GM12873 (cell line): ENCODE data around the gene ZNF280D.

Experiments
- TF ChIP-seq, protein P1 (sequence below): IDR thresholded peaks from 2 replicates; pipeline ENCODE4 v1.5.1; 2012; ENCODE audit warnings: low read depth, mild to moderate bottlenecking, moderate library complexity, low read length, control low read depth; ENCODE audit not compliant: insufficient read depth; ENCODE audit errors: missing control alignments

ZNF280D gene

DNA sequence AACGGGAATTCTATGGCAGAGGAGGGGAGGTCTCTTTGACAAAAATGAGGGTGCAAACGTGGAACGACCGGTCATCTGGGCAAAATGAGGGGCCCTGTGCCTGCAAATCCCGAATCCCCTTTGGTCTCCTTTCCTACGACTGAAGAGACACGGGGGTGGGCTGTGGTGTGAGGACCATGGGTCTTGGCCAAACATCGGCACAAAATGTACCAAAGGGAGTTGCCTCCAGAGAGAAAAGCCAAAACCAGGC lies 498 bp downstream of the ZNF280D start:
- TF ChIP-seq, protein P1, sequence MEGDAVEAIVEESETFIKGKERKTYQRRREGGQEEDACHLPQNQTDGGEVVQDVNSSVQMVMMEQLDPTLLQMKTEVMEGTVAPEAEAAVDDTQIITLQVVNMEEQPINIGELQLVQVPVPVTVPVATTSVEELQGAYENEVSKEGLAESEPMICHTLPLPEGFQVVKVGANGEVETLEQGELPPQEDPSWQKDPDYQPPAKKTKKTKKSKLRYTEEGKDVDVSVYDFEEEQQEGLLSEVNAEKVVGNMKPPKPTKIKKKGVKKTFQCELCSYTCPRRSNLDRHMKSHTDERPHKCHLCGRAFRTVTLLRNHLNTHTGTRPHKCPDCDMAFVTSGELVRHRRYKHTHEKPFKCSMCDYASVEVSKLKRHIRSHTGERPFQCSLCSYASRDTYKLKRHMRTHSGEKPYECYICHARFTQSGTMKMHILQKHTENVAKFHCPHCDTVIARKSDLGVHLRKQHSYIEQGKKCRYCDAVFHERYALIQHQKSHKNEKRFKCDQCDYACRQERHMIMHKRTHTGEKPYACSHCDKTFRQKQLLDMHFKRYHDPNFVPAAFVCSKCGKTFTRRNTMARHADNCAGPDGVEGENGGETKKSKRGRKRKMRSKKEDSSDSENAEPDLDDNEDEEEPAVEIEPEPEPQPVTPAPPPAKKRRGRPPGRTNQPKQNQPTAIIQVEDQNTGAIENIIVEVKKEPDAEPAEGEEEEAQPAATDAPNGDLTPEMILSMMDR: no peak

DNA sequence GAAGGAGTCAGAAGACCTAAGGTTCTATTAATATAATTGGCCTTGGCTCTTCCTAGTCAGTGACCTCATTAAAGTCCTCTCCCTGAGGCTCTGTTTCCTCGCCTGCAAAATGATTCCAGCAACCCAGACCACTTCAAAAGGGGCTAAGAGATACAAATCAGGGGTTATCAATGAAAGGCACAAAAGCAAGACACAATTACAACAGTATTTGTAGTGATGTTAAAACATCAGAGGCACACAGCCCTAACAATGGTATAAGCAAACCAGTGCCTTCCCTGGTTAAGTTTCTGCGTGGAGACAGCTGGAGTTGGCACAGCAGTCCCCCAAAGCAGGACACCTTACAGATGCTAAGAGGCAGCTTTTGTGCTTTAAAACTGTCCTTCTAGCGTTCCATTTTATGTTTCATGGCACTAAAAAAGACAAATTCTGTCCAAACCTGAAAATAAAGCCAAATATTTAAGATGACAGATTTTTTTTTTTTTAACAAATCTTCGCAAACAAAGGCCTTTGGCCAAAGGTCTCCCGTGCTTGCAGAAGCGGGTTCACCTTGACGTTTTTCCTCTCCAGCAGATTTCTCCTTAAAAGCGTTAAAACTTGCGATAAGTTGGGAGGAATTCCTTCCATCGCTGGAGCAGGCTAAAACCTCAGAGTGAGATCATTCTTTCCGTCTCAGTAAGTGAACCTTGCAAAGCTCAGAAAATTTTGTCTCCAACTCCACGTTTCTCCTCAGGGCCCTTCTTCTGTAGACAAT lies 999 bp downstream of the ZNF280D start:
- TF ChIP-seq, protein P1: no peak

DNA sequence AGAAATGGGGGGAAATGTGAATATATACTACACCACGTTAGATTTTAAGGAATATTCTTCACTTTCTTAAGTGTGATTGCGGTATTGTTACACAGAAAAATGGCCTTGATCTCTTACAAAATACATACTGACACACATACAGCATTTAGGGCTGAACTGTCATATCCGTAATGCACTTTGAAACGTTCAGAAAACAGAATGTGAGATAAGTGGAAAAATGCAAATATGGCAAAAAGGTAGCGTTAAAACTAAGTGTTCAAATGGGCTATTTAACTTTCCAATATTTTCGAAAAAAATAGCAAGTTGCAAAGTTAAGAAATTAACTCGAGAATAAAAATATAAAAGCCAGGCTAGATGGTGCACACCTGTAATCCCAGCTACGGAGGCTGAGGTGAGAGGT lies 1.8 kb downstream of the ZNF280D start:
- TF ChIP-seq, protein P1: no peak

DNA sequence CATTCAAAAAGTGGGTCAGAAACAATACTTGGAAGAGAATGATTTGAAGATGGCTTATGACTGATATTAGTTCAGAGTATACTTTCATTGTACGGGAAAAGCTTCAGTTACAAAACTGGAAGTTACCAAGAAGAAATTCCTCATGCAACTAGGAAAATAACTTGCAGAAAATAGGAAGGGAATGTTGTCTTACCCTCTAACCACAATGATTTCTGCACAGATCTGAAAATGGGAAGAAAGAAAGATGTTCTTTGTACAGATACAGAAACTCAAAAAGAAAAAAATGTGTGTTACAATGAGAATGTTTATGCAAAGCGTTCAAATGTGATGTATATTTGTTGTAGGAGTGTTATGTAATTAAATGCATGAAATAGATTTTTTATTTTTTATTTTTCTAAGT lies 3.7 kb downstream of the ZNF280D start:
- TF ChIP-seq, protein P1: no peak

DNA sequence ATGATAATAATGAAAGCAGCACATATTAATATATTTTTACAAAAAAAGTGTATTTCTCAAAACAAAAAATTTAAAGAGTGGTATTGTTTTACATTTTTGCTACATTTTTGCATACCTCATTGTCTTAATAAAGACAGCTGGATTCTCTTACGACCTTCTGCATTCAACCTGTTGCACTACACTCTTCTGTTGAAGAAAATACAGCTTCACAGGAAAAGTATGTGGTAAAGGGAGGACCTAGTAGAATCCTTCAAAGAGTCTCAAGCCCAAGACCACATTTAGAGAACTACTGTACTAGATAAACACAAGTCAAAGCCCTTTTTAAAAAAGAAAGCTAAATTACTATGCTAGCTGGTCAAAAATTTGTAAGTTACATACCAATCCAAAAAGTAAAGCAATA lies 7.9 kb downstream of the ZNF280D start:
- TF ChIP-seq, protein P1: no peak

DNA sequence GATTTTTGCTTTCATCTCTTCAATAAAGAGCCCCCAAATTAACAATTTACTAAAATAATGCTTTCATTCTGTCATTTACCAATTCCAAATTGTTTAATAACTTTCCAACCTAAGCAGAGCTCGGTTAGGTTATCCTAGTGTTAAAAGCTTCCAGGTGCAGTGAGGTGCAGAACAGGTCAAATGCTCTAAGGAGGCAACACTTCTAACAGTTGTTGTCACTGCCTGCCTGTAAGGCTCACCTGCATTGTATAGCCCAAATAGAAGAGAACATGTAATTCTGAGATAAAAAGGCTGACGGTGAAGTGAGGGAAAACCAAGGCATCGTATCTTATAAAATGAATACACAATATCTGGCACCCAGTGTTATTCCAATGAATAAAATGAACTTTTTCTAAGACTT lies 9.1 kb downstream of the ZNF280D start:
- TF ChIP-seq, protein P1: no peak

DNA sequence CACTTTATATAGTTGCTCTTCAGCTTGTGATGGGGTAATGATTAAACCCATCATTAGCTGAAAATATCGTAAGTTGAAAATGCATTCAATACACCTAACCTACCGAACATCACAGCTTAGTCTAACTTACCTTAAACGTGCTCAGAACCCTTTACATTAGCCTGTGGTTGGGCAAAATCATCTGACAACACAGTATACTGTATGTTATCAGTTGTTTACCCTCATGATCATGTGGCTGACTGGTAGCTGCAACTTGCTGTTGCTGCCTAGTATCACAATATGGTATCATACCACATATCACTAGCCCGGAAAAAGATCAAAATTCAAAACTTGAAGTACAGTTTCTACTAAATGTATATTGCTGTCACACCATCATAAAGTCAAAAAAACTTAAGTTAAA lies 9.5 kb downstream of the ZNF280D start:
- TF ChIP-seq, protein P1: no peak
